ENCODE data around the gene NDST4. TPM values are rescaled to one million over a fixed set of nuclear protein-coding genes. Genes with fewer than 3 reads are reported as not detected.
"Not testable (repeated sequence)": the region's sequence is repeated elsewhere in the genome, so short reads cannot be mapped to it uniquely, and the experiment has no call there.

Gene NDST4
- total and polyA plus RNA-seq, 4 donors = 0.65 TPM; not detected in 3

DNA sequence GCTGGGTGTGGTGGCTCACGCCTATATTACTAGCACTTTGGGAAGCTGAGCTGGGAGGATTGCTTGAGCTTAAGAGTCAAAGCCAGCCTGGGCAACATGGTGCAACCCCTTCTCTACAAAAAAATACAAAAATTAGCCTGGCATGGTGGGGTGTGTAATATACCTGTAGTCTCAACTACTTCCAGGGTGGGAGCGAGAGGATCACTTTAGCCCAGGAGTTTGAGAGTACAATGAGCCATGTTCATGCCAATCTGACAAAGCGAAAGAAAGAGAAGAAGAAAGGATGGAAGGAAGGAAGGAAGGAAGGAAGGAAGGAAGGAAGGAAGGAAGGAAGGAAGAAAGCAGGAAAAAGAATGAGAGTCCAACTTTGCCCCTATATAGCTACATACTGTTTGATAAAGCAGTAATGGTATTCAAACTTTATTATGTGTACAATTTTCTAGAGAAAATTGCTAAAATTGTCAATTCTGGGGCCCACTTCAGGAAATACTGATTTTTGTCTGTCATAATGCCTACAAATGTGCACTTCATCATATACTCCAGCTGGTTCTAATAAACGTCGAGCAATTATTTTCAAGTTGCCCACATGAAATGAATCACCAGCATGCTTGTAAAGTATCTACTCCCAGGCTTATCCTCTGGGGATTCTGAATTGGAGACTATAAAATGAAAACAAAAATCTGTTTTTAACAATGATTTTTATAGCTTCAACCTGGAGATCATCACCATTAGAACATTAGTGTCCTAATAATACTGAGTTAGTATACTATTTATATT lies 132.3 kb downstream of the NDST4 start:
- no peaks in the 10 kb centered on the region for H3K4me1 ChIP-seq (ENCODE audit: control insufficient read depth in 5 of 5, insufficient read depth in 5 of 5, low read length in 5 of 5)
- no peak overlapping the region for H3K4me3 ChIP-seq
- peaks cover 0 to 2% (median 0%) of the 10 kb centered on the region in 4 donors for H3K9me3 ChIP-seq (ENCODE audit: control insufficient read depth in 4 of 4, insufficient read depth in 3 of 4, low read length in 3 of 4)
- TF ChIP-seq, protein P1, sequence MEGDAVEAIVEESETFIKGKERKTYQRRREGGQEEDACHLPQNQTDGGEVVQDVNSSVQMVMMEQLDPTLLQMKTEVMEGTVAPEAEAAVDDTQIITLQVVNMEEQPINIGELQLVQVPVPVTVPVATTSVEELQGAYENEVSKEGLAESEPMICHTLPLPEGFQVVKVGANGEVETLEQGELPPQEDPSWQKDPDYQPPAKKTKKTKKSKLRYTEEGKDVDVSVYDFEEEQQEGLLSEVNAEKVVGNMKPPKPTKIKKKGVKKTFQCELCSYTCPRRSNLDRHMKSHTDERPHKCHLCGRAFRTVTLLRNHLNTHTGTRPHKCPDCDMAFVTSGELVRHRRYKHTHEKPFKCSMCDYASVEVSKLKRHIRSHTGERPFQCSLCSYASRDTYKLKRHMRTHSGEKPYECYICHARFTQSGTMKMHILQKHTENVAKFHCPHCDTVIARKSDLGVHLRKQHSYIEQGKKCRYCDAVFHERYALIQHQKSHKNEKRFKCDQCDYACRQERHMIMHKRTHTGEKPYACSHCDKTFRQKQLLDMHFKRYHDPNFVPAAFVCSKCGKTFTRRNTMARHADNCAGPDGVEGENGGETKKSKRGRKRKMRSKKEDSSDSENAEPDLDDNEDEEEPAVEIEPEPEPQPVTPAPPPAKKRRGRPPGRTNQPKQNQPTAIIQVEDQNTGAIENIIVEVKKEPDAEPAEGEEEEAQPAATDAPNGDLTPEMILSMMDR (IDR thresholded peaks at IDR 0.05; ENCODE audit: control extremely low read depth, extremely low read depth) = no peak
- no peaks in the 10 kb centered on the region for H3K36me3 ChIP-seq (ENCODE audit: control insufficient read depth in 4 of 4, insufficient read depth in 4 of 4, low read length in 4 of 4)
- DNase-seq (no peak), ATAC-seq (ENCODE audit: insufficient read depth, low FRiP score) (no peak)
- WGBS, 2 donors = 86 to 87% methylated on average over 5 of the region's 5 CpGs
- H3K27ac ChIP-seq (ENCODE audit: low read depth in 1 of 2, low read length in 1 of 2) = no peak overlapping the region
- H3K27me3 ChIP-seq (ENCODE audit: control insufficient read depth in 3 of 3, insufficient read depth in 3 of 3, low read length in 2 of 3) = no peaks in the 10 kb centered on the region
- H3K9ac ChIP-seq (ENCODE audit: insufficient read depth in 1 of 2, low read length in 2 of 2) = no peak overlapping the region

DNA sequence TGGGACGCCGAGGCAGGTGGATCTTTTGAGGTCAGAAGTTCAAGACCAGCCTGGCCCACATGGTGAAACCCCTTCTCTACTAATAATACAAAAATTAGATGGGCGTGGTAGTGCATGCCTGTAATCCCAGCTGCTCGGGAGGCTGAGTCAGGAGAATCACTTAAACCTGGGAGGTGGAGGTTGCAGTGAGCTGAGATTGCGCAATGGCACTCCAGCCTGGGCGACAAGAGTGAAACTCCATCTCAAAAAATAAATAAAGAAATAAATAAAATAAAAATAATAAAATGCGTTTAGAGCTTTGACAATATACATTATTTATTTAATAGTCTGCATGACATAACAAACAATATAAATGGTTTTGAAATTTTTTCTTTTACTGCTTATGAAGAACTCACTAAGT lies 133.0 kb downstream of the NDST4 start:
- 85 to 89% methylated on average over 7 of the region's 7 CpGs for WGBS, 2 donors
- not testable (repeated sequence) for H3K4me1 ChIP-seq (ENCODE audit: control insufficient read depth in 5 of 5, insufficient read depth in 5 of 5, low read length in 5 of 5); DNase-seq; H3K36me3 ChIP-seq (ENCODE audit: control insufficient read depth in 4 of 4, insufficient read depth in 4 of 4, low read length in 4 of 4); H3K9me3 ChIP-seq (ENCODE audit: control insufficient read depth in 4 of 4, insufficient read depth in 3 of 4, low read length in 3 of 4); H3K4me3 ChIP-seq; ATAC-seq (ENCODE audit: insufficient read depth, low FRiP score); H3K9ac ChIP-seq (ENCODE audit: insufficient read depth in 1 of 2, low read length in 2 of 2); H3K27ac ChIP-seq (ENCODE audit: low read depth in 1 of 2, low read length in 1 of 2); H3K27me3 ChIP-seq (ENCODE audit: control insufficient read depth in 3 of 3, insufficient read depth in 3 of 3, low read length in 2 of 3)

DNA sequence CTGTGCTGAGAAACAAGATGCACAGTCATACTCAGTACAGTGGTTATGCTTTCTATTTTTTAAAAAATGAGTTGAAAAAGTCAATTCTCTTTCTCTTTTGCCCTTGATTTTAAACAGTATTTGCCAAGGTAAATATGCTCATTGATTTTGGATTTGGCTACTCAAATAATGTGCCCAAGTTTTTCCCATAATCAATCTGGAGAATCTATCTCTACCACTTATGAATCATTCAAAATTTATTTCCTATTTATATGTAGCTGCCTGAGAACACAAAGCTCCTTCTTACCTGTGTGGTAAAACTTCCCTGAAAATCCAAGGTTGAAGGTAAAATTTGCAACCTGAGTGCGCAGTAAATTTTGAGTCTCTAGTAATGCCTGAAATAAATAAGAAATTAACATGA lies 136.5 kb downstream of the NDST4 start:
- Histone ChIP-seq H3K27me3 (ENCODE audit: control insufficient read depth in 3 of 3, insufficient read depth in 3 of 3, low read length in 2 of 3) (no peaks in the 10 kb centered on the region), H3K9me3 (ENCODE audit: control insufficient read depth in 4 of 4, insufficient read depth in 3 of 4, low read length in 3 of 4) (no peaks in the 10 kb centered on the region), H3K27ac (ENCODE audit: low read depth in 1 of 2, low read length in 1 of 2) (no peak overlapping the region), H3K4me3 (no peak overlapping the region), H3K9ac (ENCODE audit: insufficient read depth in 1 of 2, low read length in 2 of 2) (no peak overlapping the region), H3K36me3 (ENCODE audit: control insufficient read depth in 4 of 4, insufficient read depth in 4 of 4, low read length in 4 of 4) (no peaks in the 10 kb centered on the region), H3K4me1 (ENCODE audit: control insufficient read depth in 5 of 5, insufficient read depth in 5 of 5, low read length in 5 of 5) (no peaks in the 10 kb centered on the region)
- TF ChIP-seq, protein P1 (IDR thresholded peaks at IDR 0.05; ENCODE audit: control extremely low read depth, extremely low read depth) = no peak
- no peak for DNase-seq
- ATAC-seq (ENCODE audit: insufficient read depth, low FRiP score) = no peak
- WGBS, 2 donors = 93 to 95% methylated on average over 1 of the region's 1 CpG

DNA sequence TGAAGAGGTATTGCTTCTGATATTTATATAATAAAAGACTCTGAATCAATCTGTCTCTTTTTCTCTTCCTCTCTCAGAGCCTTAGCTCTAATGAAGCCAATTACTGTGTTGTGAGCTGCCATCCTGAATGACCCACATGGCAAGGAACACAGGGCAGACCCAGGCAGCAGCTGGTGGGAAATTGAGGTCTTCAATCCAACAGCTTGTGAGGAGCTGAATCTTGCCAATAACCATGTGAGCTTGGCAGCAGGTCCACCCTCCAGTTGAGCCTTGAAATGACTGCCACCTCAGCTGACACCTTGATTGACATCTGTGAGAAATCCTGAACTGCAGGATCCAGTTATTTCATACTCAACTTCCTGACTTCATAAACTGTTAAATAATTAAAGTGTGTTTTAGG lies 149.4 kb downstream of the NDST4 start:
- no peaks in the 10 kb centered on the region for H3K27me3 ChIP-seq (ENCODE audit: control insufficient read depth in 3 of 3, insufficient read depth in 3 of 3, low read length in 2 of 3)
- no peak overlapping the region for H3K9ac ChIP-seq (ENCODE audit: insufficient read depth in 1 of 2, low read length in 2 of 2)
- H3K27ac ChIP-seq (ENCODE audit: low read depth in 1 of 2, low read length in 1 of 2) = no peak overlapping the region
- no peaks in the 10 kb centered on the region for H3K36me3 ChIP-seq (ENCODE audit: control insufficient read depth in 4 of 4, insufficient read depth in 4 of 4, low read length in 4 of 4)
- H3K9me3 ChIP-seq (ENCODE audit: control insufficient read depth in 4 of 4, insufficient read depth in 3 of 4, low read length in 3 of 4) = no peaks in the 10 kb centered on the region
- no peaks in the 10 kb centered on the region for H3K4me1 ChIP-seq (ENCODE audit: control insufficient read depth in 5 of 5, insufficient read depth in 5 of 5, low read length in 5 of 5)
- ATAC-seq (ENCODE audit: insufficient read depth, low FRiP score) = no peak
- TF ChIP-seq, protein P1 (IDR thresholded peaks at IDR 0.05; ENCODE audit: control extremely low read depth, extremely low read depth) = no peak
- no peak for DNase-seq
- no peak overlapping the region for H3K4me3 ChIP-seq

All from lung (tissue), 12 donors.